HEK293T (cell line): Measurements from ENCODE around the gene SH3RF1.

Source experiments
- CTCF ChIA-PET: fragments of 350-600 bp; formaldehyde crosslinking; extraction: SDS; loops from one replicate; lab custom pipeline; 2021; ENCODE audit warnings: antibody characterized with exemption, inconsistent platforms; lab: Yijun Ruan, JAX
- POLR2A ChIA-PET: fragments of 350-600 bp; formaldehyde crosslinking; extraction: SDS; loops from one replicate; lab custom pipeline; 2020; ENCODE audit warnings: antibody characterized with exemption, inconsistent platforms; lab: Yijun Ruan, JAX
- DNase-seq: peaks from one replicate; pipeline ENCODE4 v3.0.0; 2012; ENCODE audit warnings: mixed read lengths; ENCODE audit errors: extremely low spot score
- ARNT ChIP-seq: fragments of 450-650 bp; IDR thresholded peaks from 2 replicates; pipeline ENCODE4 v1.6.1; 2017; ENCODE audit warnings: mild to moderate bottlenecking
- BHLHE40 ChIP-seq: fragments of 450-650 bp; IDR thresholded peaks from 2 replicates; pipeline ENCODE4 v1.6.1; 2016; ENCODE audit warnings: mild to moderate bottlenecking, moderate library complexity, borderline replicate concordance
- CTBP1 ChIP-seq: fragments of 450-650 bp; IDR thresholded peaks from 2 replicates; pipeline ENCODE4 v1.6.1; 2016; ENCODE audit warnings: borderline replicate concordance
- ELF4 ChIP-seq: fragments of 450-650 bp; IDR thresholded peaks from 2 replicates; pipeline ENCODE4 v1.6.1; 2017; ENCODE audit warnings: antibody characterized with exemption
- FOXA1 ChIP-seq: fragments of 450-650 bp; IDR thresholded peaks from 2 replicates; pipeline ENCODE4 v1.6.1; 2016; ENCODE audit warnings: mild to moderate bottlenecking
- FOXK2 ChIP-seq: fragments of 450-650 bp; IDR thresholded peaks from 2 replicates; pipeline ENCODE4 v1.6.1; 2016; ENCODE audit warnings: mild to moderate bottlenecking
- FOXM1 ChIP-seq: fragments of 450-650 bp; IDR thresholded peaks from 2 replicates; pipeline ENCODE4 v1.6.1; 2017; ENCODE audit warnings: mild to moderate bottlenecking, borderline replicate concordance
- HDGF ChIP-seq: fragments of 450-650 bp; IDR thresholded peaks from 2 replicates; pipeline ENCODE4 v1.6.1; 2017; ENCODE audit warnings: antibody characterized with exemption, borderline replicate concordance
- L3MBTL2 ChIP-seq: fragments of 450-650 bp; conservative IDR thresholded peaks from 2 replicates; pipeline ENCODE4 v1.6.1; 2016; ENCODE audit warnings: mild to moderate bottlenecking
- LEF1 ChIP-seq: fragments of 450-650 bp; IDR thresholded peaks from 2 replicates; pipeline ENCODE4 v1.6.1; 2017; ENCODE audit warnings: mild to moderate bottlenecking, borderline replicate concordance
- NFRKB ChIP-seq: fragments of 450-650 bp; IDR thresholded peaks from 2 replicates; pipeline ENCODE4 v1.6.1; 2016; ENCODE audit warnings: mild to moderate bottlenecking, moderate library complexity
- PKNOX1 ChIP-seq: fragments of 450-650 bp; IDR thresholded peaks from 2 replicates; pipeline ENCODE4 v1.6.1; 2016
- SP1 ChIP-seq: fragments of 450-650 bp; IDR thresholded peaks from 2 replicates; pipeline ENCODE4 v1.6.1; 2017
- SUZ12 ChIP-seq: fragments of 450-650 bp; IDR thresholded peaks from 2 replicates; pipeline ENCODE4 v1.6.1; 2016; ENCODE audit warnings: mild to moderate bottlenecking
- TARDBP ChIP-seq: fragments of 450-650 bp; IDR thresholded peaks from 2 replicates; pipeline ENCODE4 v1.6.1; 2016
- ZNF384 ChIP-seq: fragments of 450-650 bp; IDR thresholded peaks from 2 replicates; pipeline ENCODE4 v1.6.1; 2016

Gene SH3RF1

GRCh38 chr4:169098532-169098931 lies 172.2 kb downstream of the SH3RF1 start:
- TF ChIP-seq SP1 (no peak), PKNOX1 (no peak), FOXK2 (no peak), TARDBP (no peak), CTBP1 (no peak), ARNT (no peak), BHLHE40 (no peak), L3MBTL2 (no peak), HDGF (no peak), ELF4 (no peak), SUZ12 (no peak)
- CTCF ChIA-PET: no interaction called here
- POLR2A ChIA-PET: interaction anchor here (1.0 kb wide), 1 partner anchor 88 kb away, joined by 3 read pairs; the partner anchor contains the start of gene CBR4
- no peak for DNase-seq

GRCh38 chr4:169098054-169098497 lies 172.7 kb downstream of the SH3RF1 start:
- DNase-seq: no peak
- TF ChIP-seq FOXK2 (no peak), SP1 (no peak), ARNT (no peak), LEF1 (no peak), L3MBTL2 (no peak), SUZ12 (no peak), FOXM1 (no peak), NFRKB (no peak), PKNOX1 (no peak), TARDBP (no peak), HDGF (no peak), BHLHE40 (no peak), ELF4 (no peak), FOXA1 (no peak), ZNF384 (no peak), CTBP1 (no peak)
- ChIA-PET CTCF (no interaction called here), POLR2A (no interaction called here)

- TF ChIP-seq ARNT: no peak
- TF ChIP-seq TARDBP: no peak
- no peak for TF ChIP-seq ELF4
- TF ChIP-seq ZNF384: no peak
- no peak for TF ChIP-seq SP1
- no peak for TF ChIP-seq CTBP1
- TF ChIP-seq HDGF: no peak
- TF ChIP-seq FOXM1: no peak
- no peak for TF ChIP-seq FOXA1
- no peak for TF ChIP-seq NFRKB
- TF ChIP-seq FOXK2: no peak
- no peak for TF ChIP-seq SUZ12
- TF ChIP-seq PKNOX1: no peak
- no peak for TF ChIP-seq L3MBTL2
- TF ChIP-seq BHLHE40: no peak
- TF ChIP-seq LEF1: no peak
- DNase-seq: no peak
- POLR2A ChIA-PET: no interaction called here
- CTCF ChIA-PET: interaction anchor here (0.7 kb wide), 1 partner anchor 18 kb away, joined by 3 read pairs; no protein-coding TSS in a partner anchor
Measured at GRCh38 chr4:169096221-169096620, 174.5 kb downstream of the SH3RF1 start.

- DNase-seq: no peak
- POLR2A ChIA-PET: no interaction called here
- TF ChIP-seq ARNT (no peak), LEF1 (no peak), FOXA1 (no peak), SP1 (no peak), CTBP1 (no peak), PKNOX1 (no peak)
- CTCF ChIA-PET: no interaction called here
Measured at GRCh38 chr4:169094656-169095231, 176.0 kb downstream of the SH3RF1 start.

- no peak for DNase-seq
- CTCF ChIA-PET: no interaction called here
- POLR2A ChIA-PET: no interaction called here
- TF ChIP-seq CTBP1 (no peak), HDGF (no peak), BHLHE40 (no peak), SP1 (no peak), ZNF384 (no peak), SUZ12 (no peak), LEF1 (no peak), FOXM1 (no peak), FOXA1 (no peak), NFRKB (no peak)
Measured at GRCh38 chr4:169092889-169093522, 177.8 kb downstream of the SH3RF1 start.
